ENCODE data around the gene DCUN1D2.

DNA sequence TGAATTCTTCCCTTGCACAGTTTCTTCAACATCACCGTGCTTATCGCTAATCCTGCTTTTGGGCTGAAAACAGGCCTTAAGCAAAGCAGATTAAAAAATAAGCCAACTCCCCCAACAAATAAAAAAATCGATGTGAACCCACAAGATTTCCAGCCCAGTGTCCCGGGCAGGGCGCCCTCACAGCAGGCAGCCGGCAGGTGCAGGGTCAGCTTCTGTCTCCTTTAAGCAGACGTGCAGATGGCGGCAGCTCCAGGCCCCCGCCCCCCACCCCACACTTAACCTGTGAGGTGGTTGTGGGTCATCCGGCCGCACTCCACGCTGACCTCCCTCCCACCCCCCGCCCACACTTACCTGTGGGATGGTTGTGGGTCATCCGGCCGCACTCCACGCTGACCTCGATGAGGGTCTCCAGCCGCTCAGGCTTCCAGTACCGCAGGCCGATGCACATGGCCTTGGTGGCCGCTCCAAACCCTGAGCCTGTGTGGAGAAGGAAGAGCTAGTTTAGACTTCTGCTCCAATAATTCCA is 57.1 kb downstream of the DCUN1D2 start:
- TF ChIP-seq POLR2AphosphoS5 (IDR thresholded peaks at IDR 0.05): no peak
- TF ChIP-seq, protein P1, sequence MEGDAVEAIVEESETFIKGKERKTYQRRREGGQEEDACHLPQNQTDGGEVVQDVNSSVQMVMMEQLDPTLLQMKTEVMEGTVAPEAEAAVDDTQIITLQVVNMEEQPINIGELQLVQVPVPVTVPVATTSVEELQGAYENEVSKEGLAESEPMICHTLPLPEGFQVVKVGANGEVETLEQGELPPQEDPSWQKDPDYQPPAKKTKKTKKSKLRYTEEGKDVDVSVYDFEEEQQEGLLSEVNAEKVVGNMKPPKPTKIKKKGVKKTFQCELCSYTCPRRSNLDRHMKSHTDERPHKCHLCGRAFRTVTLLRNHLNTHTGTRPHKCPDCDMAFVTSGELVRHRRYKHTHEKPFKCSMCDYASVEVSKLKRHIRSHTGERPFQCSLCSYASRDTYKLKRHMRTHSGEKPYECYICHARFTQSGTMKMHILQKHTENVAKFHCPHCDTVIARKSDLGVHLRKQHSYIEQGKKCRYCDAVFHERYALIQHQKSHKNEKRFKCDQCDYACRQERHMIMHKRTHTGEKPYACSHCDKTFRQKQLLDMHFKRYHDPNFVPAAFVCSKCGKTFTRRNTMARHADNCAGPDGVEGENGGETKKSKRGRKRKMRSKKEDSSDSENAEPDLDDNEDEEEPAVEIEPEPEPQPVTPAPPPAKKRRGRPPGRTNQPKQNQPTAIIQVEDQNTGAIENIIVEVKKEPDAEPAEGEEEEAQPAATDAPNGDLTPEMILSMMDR (IDR thresholded peaks at IDR 0.05): no peak

Data from breast epithelium (tissue), 3 donors.